ENCODE results near the gene RASL11B. TPM values are rescaled to one million over a fixed set of nuclear protein-coding genes. Genes with fewer than 3 reads are reported as not detected.

Gene RASL11B
- total and polyA plus RNA-seq, 10 of the 15 experiments (the other 5 are each of a cell fraction or from before 2014, with no cell fraction given), result 0.06 to 0.45 (median 0.08) TPM; not detected in 5

- ATAC-seq (no peak), DNase-seq (ENCODE audit: low read depth, low spot score) (no peak), FAIRE-seq (no peak)
- no peak overlapping the region for H3K9ac ChIP-seq (ENCODE audit: control insufficient read depth, insufficient read depth, low read length)
- ChIA-PET CTCF (interaction anchor here (1.6 kb wide), 1 partner anchor 302 kb away, joined by 3 read pairs; no protein-coding TSS in a partner anchor), SMC1A (ENCODE audit: uncharacterized antibody, unreplicated experiment) (no interaction called here), POLR2A (no interaction called here), RAD21 (ENCODE audit: unreplicated experiment) (interaction anchor here (0.8 kb wide), 1 partner anchor 14 kb away, joined by 3 read pairs; no protein-coding TSS in a partner anchor)
- H3K4me2 ChIP-seq (ENCODE audit: control insufficient read depth, insufficient read depth), result no peak overlapping the region
- no peaks in the 10 kb centered on the region for H4K20me1 ChIP-seq (ENCODE audit: control insufficient read depth, insufficient read depth)
- no peaks in the 10 kb centered on the region for H3K4me1 ChIP-seq (ENCODE audit: control insufficient read depth, insufficient read depth, low read length)
- in situ Hi-C loops (cut with MboI), result no loop called here
- TF ChIP-seq NRF1 (conservative IDR thresholded peaks at IDR 0.05; ENCODE audit: low read depth, low read length), result no peak
- TF ChIP-seq, protein P1, sequence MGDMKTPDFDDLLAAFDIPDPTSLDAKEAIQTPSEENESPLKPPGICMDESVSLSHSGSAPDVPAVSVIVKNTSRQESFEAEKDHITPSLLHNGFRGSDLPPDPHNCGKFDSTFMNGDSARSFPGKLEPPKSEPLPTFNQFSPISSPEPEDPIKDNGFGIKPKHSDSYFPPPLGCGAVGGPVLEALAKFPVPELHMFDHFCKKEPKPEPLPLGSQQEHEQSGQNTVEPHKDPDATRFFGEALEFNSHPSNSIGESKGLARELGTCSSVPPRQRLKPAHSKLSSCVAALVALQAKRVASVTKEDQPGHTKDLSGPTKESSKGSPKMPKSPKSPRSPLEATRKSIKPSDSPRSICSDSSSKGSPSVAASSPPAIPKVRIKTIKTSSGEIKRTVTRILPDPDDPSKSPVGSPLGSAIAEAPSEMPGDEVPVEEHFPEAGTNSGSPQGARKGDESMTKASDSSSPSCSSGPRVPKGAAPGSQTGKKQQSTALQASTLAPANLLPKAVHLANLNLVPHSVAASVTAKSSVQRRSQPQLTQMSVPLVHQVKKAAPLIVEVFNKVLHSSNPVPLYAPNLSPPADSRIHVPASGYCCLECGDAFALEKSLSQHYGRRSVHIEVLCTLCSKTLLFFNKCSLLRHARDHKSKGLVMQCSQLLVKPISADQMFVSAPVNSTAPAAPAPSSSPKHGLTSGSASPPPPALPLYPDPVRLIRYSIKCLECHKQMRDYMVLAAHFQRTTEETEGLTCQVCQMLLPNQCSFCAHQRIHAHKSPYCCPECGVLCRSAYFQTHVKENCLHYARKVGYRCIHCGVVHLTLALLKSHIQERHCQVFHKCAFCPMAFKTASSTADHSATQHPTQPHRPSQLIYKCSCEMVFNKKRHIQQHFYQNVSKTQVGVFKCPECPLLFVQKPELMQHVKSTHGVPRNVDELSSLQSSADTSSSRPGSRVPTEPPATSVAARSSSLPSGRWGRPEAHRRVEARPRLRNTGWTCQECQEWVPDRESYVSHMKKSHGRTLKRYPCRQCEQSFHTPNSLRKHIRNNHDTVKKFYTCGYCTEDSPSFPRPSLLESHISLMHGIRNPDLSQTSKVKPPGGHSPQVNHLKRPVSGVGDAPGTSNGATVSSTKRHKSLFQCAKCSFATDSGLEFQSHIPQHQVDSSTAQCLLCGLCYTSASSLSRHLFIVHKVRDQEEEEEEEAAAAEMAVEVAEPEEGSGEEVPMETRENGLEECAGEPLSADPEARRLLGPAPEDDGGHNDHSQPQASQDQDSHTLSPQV (IDR thresholded peaks at IDR 0.05), result no peak
- no peak for TF ChIP-seq TCF7 (IDR thresholded peaks at IDR 0.05; ENCODE audit: borderline replicate concordance)
- TF ChIP-seq TAF1 (IDR thresholded peaks at IDR 0.05; ENCODE audit: borderline replicate concordance, low read depth, low read length), result no peak
- TF ChIP-seq GABPA (IDR thresholded peaks at IDR 0.05; ENCODE audit: low read depth), result no peak
- no peak for TF ChIP-seq JUNB (IDR thresholded peaks at IDR 0.05)
- H3K79me2 ChIP-seq (ENCODE audit: control insufficient read depth, insufficient read depth, low read length), result no peaks in the 10 kb centered on the region
- intact Hi-C loops (cut with micrococcal nuclease; ENCODE audit: unreplicated experiment), result no loop called here
- 45% methylated on average over 6 of the region's 6 CpGs for WGBS (ENCODE audit: insufficient coverage, insufficient replicate concordance, low lambda C conversion rate, missing lambda C conversion rate)
- no peaks in the 10 kb centered on the region for H3K36me3 ChIP-seq (ENCODE audit: control insufficient read depth in 2 of 2, insufficient read depth in 2 of 2, low read length in 1 of 2)
- H2AFZ ChIP-seq (ENCODE audit: control insufficient read depth, low read depth, low read length), result no peak overlapping the region
- no peaks in the 10 kb centered on the region; a peak in 1 of 4 replicates for H3K27me3 ChIP-seq (replicated peaks in 1 of 2; ENCODE audit: control insufficient read depth in 2 of 2, insufficient read depth in 2 of 2, low read length in 1 of 2)
- H3K4me3 ChIP-seq, result no peak overlapping the region
- H3K9me3 ChIP-seq (replicated peaks; ENCODE audit: control insufficient read depth, insufficient read depth, low read length), result no peaks in the 10 kb centered on the region
- no TSS peak for BruUV-seq (replicated peaks)
- H3K27ac ChIP-seq (ENCODE audit: control insufficient read depth, insufficient read depth), result no peak overlapping the region
Observed at GRCh38 chr4:52848254-52848653, 13.9 kb upstream of the RASL11B start.
